HG02981 (cell line): ENCODE data around the gene VASH2.
A peak's percentile ranks its signal among the peaks of the same experiment; 100 is the strongest.

Experiments used
- ATAC-seq: cut with Tn5 transposase; IDR thresholded peaks from one replicate; pipeline ENCODE4 v1.9.1; 2021; ENCODE audit warnings: mild to moderate bottlenecking, moderate library complexity; ENCODE audit not compliant: unreplicated experiment

VASH2 gene

DNA sequence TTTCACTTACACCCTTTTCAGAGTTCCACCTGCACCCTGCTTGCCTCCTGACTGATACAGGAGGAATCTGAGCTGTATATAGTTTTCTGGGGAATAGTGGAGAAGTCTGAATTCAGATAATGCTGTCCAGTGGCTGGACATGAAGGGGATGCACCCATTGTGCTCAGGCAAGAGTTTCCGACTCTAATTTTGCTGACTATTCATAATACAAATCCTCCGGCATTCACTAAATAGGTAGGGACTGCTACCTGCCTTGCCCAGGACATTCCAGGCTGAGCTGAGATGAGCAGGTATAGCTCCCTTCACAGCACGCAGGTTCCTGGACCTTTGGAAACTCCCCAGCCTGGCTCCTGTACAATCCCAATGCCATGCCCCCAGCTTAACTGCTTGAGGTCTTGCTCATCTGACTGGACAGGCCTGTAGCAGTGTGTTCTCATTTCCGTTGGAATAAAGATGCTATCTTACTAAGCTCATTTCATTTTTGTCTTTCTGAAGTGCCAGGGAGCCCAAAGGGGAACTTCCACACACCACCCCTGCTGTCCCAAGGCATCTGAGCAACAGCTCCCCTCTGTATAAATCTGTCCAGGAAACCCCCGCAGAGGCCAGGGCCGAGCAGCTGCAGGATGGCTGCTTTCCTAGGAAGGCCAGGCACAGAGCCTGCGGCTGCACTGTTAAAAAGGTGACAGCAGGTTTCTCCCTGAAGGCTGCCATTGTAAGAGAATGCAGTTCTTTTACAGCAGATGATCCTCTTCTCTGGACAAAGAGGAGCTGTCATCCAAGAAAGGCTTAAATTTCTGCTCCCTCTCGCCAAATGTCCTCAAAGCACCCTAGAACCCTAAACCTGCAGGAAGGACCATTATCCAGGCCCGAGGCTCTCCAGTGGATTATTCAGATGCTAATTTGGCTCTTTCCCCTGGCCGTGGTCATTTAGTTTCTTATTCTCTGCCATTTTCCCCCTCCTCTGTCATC, 21.7 kb upstream of the VASH2 start:
- peak; percentile 72 for ATAC-seq

DNA sequence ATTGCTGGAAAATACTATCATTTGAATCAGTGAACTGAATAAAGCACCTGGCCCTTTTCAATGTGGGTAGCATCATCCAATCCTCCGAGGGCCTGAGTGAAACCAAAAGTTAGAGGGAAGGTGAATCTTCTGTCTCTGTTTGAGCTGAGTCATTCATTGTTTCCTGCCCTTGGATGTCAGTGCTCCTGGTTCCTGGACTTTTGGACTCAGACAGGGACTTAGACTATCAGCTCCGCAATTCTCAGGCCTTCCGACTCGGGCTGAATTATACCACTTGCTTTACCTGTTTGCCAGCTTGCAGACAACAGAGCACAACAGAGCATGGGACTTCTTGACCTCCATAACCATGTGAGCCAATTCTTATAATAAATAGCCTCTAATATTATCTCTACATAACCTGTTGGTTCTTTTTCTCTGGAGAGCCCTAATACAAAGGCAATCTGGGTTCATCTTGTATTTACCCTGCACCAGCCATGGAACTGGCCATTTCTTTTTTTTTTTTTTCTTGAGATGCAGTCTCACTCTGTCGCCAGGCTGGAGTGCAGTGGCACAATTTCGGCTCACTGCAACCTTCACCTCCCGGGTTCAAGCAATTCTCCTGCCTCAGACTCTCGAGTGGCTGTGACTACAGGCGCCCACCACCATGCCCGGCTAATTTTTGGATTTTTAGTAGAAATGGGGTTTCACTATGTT, 19.2 kb upstream of the VASH2 start:
- ATAC-seq = peak; percentile 52

DNA sequence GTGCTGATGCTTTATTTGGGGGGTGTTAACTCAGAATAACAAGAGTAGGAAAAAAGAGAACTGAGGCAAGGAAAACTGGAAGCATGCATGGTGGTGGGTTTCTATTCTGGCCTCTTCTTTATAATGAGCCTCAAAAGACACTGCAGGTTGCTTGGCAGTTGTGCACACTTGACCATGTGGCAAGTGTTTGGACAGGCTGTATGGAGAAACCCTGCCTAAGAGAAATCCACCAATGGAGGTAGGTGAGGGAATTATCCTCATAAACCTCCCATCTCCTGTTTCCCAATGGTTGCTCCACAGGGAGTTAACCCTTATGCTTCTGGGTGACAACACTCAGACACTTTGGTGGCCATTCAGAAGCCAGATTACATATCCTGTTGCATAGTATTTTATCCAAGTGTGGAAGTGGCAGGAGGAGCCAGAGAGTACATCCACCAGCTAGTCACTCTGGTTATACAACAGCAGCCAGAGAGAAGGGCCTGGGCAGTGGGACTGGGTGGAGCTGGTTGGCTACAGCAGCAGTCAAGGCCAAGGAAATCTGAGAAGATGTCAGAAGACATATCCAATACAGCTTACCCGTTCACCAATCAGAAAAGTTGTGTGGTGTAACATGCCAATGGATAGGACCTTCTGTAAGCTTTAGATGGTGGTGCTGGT, 16.4 kb upstream of the VASH2 start:
- no peak for ATAC-seq

DNA sequence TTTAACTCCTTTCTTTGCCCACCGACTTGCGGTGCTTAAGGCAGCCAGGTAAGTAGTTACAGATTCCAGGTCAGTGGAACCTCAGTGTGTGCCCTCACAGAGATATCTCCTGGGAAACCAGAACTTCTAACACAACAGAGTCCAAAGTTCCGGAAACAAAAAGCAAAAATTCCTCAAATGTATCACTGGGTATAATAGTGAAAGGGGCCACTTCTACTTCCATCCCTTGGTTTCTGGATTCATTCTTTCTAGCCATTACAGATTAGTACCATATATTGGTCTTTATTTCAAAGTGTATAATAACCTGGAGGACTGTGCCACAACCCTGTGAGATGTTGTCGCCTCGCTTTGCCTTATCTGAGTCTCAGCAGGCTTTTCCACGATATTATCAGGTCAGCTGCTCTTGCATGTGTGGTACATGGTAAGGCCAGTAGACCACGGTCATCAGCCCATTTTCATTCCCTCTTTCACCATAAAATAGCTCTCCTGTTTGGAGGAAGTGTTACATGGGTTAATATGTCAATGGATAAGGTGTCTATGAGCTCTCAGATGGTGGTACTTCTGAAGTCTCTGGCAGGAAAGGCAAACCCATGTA, 14.9 kb upstream of the VASH2 start:
- no peak for ATAC-seq

DNA sequence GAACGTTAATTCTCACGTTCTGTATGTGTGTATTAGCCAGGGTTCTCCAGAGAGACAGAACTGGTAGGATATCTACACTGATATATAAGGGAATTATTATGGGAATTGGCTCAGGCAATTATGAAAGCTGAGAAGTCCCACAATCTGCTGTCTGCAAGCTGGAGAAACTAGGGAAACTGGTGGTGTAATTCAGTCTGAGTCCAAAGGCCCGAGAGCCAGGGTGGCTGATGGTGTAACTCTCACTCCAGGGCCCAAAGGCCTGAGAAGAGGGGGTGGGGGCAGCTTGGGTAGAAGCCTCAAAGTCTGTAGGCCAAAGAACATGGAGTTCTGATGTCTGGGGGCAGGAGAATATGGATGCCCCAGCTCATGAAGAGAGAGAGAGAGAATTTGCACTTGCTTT, 13.3 kb upstream of the VASH2 start:
- no peak for ATAC-seq

DNA sequence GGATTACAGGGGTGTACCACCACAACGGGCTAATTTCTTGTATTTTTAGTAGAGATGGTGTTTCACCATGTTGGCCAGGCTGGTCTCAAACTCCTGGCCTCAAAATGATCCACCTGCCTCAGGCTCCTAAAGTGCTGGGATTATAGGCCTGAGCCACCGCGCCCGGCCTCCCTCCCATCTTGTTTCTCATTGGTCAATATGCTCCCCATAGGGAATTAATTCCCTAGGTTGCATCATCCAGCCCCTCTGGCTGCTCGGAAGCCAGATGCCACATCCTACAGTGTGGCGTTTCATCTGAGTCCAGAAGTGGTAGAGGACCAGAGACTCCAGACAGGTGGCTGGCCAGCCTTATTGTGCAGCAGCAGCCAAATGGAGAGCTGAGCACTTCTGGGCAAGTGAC, 11.5 kb upstream of the VASH2 start:
- ATAC-seq = no peak

DNA sequence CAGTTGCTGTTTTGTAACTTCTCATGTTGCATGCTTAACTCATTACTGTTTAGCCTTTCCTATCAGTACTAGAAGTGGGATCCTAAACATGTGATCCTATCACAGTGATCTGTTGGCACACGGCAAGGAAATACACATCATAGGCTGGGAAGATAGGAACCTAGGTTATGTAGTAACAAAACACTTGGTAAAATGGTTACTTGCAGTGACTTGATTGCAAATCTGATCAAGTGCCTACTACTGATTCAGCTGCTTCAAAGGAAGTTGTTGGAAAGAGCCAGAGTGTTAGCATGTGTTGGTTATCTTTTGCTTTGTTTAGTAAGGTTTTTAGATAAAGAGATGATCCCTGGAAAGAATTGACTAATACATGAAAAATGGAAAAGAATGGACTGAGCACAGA, 8.9 kb upstream of the VASH2 start:
- ATAC-seq = no peak

DNA sequence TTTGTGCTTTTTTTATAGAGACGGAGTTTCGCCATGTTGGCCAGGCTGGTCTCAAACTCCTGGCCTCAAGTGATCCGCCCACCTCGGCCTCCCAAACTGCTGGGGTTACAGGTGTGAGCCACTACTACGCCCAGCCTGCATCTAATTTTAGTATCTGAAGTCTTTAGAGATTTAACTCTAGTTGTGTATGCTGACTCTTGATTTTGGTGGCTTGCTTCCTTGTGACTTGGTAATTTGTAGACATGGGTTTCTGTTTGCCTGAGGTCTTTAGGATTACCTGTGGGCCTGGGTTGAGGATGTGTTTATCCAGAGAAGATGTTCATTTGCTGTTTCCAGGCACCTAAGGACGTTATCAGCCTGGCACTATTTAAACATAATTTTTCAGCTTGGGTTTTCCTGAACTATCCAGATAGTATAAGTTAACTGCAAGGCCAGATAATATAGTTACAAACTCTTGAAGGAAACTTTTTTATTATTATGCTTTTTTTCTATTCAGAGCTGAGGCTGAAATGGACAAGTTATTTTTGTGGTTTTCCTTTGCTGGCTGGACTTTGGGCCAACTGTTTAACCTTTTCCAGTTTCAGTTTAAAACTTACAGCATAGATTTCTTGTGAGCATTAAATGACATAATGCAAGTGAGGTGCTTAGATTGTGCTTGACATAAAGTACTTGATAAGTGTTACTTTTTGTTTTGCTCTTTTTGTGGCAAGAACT, 7.5 kb upstream of the VASH2 start:
- ATAC-seq = no peak

DNA sequence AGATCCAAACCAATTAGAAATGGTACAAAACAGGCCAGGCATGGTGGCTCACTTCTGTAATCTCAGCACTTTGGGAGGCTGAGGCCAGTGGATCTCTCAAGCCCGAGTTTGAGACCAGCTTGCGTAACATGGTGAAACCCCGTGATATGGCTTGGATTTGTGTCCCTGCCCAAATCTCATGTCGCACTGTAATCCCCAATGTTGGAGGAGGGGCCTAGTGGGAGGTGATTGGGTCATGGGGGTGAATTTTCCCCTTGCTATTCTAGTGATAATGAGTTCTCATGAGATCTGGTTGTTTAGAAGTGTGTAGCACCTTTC, 7.0 kb upstream of the VASH2 start:
- ATAC-seq = no peak

DNA sequence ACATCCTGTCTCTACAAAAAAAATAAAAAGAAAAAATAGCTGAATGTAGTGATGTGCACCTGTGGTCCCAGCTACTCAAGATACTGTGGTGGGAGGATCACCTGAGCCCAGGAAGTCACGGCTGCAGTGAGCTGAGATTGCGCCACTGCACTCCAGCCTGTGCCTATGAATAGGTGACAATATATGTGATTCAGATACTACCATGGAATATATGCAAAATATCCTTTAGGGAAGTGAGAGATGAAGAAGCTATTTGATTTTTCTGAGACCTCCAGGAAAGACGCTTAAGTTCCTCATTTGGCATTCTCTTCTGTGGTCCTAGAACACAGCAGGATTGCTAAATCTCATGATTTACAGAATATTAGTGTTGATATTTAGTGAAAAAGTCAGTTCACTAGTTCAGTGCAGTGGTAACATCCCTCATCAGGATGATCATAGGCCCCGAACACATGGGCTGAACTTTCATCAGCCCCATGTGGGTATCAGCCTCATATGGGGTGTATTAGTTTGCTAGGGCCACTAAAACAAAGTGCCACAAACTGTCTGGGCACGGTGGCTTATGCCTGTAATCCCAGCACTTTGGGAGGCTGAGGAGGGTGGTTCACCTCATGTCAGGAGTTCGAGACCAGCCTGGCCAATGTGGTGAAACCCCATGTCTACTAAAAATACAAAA, 6.0 kb upstream of the VASH2 start:
- ATAC-seq = no peak

DNA sequence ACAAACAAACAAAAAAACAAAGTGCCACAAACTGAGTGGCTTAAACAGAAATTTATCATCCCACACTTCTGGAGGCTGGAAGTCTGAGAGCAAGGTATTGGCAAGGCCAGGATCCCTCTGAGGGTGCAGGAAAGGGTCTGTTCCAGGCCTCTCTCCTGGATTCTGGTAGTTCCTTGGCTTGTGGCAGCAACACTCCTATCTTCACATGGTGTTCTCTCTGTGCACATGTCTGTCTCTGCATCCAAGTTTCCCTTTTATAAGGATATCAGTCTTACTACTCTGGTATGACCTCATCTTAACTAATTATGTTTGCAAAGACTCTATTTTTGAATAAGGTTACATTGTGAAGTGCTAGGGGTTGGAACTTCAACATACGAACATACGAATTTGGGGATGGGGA, 5.3 kb upstream of the VASH2 start:
- no peak for ATAC-seq

DNA sequence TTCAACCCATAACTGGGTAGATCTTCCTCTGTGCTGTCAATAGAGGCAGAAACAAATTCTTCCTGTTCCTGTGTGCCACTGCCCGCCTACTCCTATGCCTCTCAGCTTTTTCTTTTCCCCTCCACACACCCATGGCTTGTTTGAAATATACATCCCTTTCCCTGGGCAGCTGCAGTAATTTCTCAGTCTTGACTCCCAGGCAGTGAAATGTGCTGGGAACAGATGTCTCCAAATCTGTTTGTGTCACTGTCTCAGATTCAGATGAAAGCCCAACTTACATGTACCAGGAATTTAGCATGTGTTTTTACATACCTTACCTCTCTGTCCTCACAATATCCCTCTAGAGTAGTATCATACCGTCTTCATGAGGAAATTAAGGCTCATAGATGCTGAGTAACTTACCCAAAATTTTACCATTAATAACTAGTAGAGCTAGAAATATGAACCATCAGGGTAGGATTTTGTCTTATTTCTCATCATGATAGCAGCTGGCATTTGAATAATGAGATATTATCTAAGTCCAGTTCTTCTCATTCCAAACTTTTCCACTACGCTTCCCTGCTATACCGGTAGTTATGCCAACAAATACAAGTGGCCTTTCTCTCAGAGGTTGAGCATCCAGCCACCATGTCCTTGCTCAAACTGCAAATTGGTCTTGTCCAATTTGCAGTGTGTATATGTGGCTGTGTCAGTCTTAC, 4.7 kb upstream of the VASH2 start:
- no peak for ATAC-seq

DNA sequence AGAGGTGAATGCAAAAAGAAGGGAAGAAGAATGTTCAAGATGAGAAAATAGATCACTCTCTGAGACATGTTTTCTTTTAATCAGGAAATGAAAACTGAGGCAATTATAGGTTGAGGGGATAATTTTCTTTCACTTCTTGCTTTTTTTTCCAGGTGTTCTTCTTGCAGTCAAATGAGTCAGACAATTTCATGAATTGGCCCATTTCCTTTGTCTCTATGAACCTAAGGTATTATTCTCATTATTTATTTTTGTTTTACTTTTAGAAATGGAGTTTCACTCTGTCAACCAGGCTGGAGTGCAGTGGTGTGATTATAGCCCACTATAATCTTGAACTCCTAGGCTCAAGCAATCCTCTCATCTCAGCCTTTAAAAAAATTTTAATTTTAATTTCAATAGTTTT, 3.5 kb upstream of the VASH2 start:
- no peak for ATAC-seq

DNA sequence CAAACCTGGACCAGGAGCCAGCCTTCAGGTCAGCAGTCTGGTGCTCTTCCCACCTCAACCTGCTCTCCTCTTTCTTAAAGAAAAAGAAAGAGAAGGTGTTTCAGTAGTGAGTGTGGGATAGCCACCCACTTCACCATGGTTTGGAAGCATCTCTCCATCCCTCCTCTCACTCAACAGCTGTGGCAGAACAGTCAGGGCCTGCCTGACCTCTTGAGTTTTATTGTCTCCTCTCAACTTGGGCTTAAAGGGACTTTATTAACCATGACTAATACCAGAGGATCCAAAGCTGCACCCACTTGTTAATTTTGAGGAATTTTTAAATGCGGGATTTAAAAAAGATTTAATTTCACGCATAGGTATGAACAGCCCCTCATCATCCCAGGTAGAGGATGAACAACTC, 570 bp upstream of the VASH2 start:
- no peak for ATAC-seq

DNA sequence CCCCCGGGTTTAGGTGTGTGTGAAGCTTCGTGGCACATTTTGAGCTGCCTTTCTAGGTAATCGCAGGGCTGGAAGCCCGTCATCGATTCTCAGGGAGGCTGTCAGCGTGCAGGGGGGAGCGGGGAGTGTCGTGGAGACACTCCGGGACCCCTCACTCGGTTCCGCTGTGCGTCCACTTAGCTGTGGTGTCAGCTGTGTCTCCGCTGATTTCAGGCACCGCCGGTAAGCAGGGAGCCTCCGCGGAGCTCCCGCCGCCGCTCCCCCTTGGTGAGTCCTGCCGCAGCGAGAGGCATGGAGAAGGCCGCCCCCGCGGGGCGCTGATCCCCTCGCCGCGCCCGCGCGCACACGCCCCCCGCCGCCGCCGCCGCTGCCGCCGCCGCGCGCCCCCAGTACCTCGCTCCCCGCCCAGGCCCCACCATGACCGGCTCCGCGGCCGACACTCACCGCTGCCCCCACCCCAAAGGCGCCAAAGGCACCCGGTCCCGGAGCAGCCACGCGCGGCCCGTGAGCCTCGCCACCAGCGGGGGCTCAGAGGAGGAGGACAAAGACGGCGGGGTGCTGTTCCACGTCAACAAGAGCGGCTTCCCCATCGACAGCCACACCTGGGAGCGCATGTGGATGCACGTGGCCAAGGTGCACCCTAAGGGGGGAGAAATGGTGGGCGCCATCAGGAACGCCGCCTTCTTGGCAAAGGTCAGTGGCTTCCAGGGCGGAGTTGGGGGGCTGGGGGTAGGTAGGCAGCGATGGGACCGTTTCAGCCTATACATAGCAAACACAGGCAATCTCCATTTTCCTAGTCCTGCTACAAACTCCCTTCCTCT, 995 bp downstream of the VASH2 start:
- ATAC-seq = peak; percentile 1

DNA sequence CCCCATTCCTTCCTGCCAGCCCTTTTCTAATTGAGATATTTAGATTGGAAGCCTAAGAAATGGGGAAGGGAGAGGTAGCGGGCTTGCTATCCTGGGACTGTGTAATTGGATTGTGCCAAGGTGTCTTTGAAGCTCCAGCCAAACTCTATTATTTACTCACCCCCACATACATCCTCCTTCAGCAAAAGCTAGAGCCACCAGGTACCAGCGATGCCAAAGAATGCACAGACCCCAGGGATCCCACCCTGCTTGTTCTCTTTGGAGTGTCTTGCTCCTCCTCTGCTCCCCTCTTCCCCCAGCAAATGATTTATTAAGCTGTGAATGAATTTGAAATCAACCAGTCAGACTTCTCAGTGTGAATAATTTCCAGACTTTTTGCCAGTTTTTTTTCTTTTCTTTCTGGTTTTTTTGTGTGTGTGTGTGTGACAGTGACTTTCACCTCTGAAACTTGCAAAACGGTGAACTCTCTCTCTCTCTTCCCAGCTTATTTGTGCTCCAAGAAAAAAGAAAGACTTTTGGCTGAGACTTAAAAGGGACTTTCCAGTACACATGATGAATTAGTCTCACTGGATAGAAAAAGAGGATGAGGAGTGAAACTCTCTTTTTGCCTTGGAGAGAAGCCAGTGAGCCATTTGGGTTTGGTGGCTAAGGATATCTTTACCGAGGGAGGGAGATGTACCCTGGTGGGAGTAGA, 1.8 kb downstream of the VASH2 start:
- ATAC-seq = no peak

DNA sequence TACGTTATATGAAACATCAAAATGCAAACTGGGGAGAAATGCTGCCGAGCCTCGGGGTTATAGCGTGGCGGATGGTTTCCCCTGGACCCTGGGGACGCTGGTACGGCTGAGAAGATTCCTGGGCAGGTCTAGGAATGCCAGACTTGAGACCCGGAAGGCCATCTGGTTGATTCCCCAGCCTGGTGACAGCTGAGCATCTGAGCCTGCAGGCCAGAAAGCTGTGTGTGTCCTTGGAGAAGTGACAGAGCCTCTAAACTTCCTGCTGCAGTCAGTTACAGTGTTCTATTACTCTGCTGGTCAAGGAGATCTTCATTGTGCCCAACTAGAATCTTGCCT, 2.3 kb downstream of the VASH2 start:
- ATAC-seq = no peak

DNA sequence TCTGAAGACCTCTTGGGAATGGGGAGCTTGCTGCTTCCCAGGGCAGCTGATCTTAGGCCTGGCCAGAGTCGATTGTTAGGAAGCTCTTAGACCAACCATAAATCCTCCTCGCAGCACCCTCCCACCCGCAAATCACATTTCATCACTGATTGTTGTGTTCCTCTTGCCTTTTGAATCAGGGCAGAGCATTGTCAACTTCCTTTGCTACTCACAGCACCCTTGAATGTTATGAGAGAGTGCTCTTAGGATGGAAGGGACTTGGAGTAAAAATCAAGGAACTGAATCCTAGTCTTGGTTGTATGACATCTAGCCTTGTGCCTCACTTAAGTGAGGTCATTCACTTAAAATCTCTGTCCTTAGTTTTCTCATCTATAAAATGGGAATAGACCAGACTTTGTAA, 3.0 kb downstream of the VASH2 start:
- ATAC-seq = no peak
